ENCODE data around the gene C11orf71.

Gene C11orf71

GRCh38 chr11:114368918-114369680, 31.2 kb downstream of the C11orf71 start:
- no peak overlapping the region for H3K9ac ChIP-seq (ENCODE audit: low read depth, low read length)
- no peaks in the 10 kb centered on the region for H3K27me3 ChIP-seq (ENCODE audit: insufficient read depth, low read length)
- H3K27ac ChIP-seq (ENCODE audit: low read length): no peak overlapping the region
- H3K4me1 ChIP-seq (ENCODE audit: insufficient read depth, low read length): peaks cover 8% of the 10 kb centered on the region; the same call in 1 of the 2 replicates
- no peaks in the 10 kb centered on the region for H3K9me3 ChIP-seq (ENCODE audit: insufficient read depth, low read depth, low read length)
- H3K36me3 ChIP-seq (ENCODE audit: insufficient read depth, low read depth, low read length): no peaks in the 10 kb centered on the region
- no peak overlapping the region for H3K4me3 ChIP-seq (ENCODE audit: low read length)

GRCh38 chr11:114367244-114367957, 32.9 kb downstream of the C11orf71 start:
- no peaks in the 10 kb centered on the region for H3K36me3 ChIP-seq (ENCODE audit: insufficient read depth, low read depth, low read length)
- H3K27me3 ChIP-seq (ENCODE audit: insufficient read depth, low read length): no peaks in the 10 kb centered on the region
- H3K4me3 ChIP-seq (ENCODE audit: low read length): no peak overlapping the region
- no peak overlapping the region for H3K27ac ChIP-seq (ENCODE audit: low read length)
- no peak overlapping the region for H3K9ac ChIP-seq (ENCODE audit: low read depth, low read length)
- H3K9me3 ChIP-seq (ENCODE audit: insufficient read depth, low read depth, low read length): no peaks in the 10 kb centered on the region
- H3K4me1 ChIP-seq (ENCODE audit: insufficient read depth, low read length): peaks cover 8% of the 10 kb centered on the region; the same call in 1 of the 2 replicates

- H3K27me3 ChIP-seq (ENCODE audit: insufficient read depth, low read length): no peaks in the 10 kb centered on the region
- no peaks in the 10 kb centered on the region for H3K9me3 ChIP-seq (ENCODE audit: insufficient read depth, low read depth, low read length)
- no peak overlapping the region for H3K9ac ChIP-seq (ENCODE audit: low read depth, low read length)
- H3K36me3 ChIP-seq (ENCODE audit: insufficient read depth, low read depth, low read length): no peaks in the 10 kb centered on the region
- no peak overlapping the region for H3K4me3 ChIP-seq (ENCODE audit: low read length)
- no peak overlapping the region for H3K27ac ChIP-seq (ENCODE audit: low read length)
- H3K4me1 ChIP-seq (ENCODE audit: insufficient read depth, low read length): peaks cover 8% of the 10 kb centered on the region; the same call in 1 of the 2 replicates
Observed at GRCh38 chr11:114366331-114367243, 33.7 kb downstream of the C11orf71 start.

- Histone ChIP-seq H3K27ac (ENCODE audit: low read length) (no peak overlapping the region), H3K27me3 (ENCODE audit: insufficient read depth, low read length) (no peaks in the 10 kb centered on the region), H3K9ac (ENCODE audit: low read depth, low read length) (no peak overlapping the region), H3K4me1 (ENCODE audit: insufficient read depth, low read length) (peaks cover 8% of the 10 kb centered on the region; the same call in 1 of the 2 replicates), H3K36me3 (ENCODE audit: insufficient read depth, low read depth, low read length) (no peaks in the 10 kb centered on the region), H3K4me3 (ENCODE audit: low read length) (no peak overlapping the region), H3K9me3 (ENCODE audit: insufficient read depth, low read depth, low read length) (no peaks in the 10 kb centered on the region)
Observed at GRCh38 chr11:114362958-114363357, 37.4 kb downstream of the C11orf71 start.

GRCh38 chr11:114362326-114362725, 38.0 kb downstream of the C11orf71 start:
- Histone ChIP-seq H3K9me3 (ENCODE audit: insufficient read depth, low read depth, low read length) (no peaks in the 10 kb centered on the region), H3K4me3 (ENCODE audit: low read length) (no peak overlapping the region), H3K27me3 (ENCODE audit: insufficient read depth, low read length) (no peaks in the 10 kb centered on the region), H3K27ac (ENCODE audit: low read length) (no peak overlapping the region), H3K9ac (ENCODE audit: low read depth, low read length) (no peak overlapping the region), H3K4me1 (ENCODE audit: insufficient read depth, low read length) (peaks cover 8% of the 10 kb centered on the region; the same call in 1 of the 2 replicates), H3K36me3 (ENCODE audit: insufficient read depth, low read depth, low read length) (no peaks in the 10 kb centered on the region)

GRCh38 chr11:114359342-114359741, 41.0 kb downstream of the C11orf71 start:
- H3K27me3 ChIP-seq (ENCODE audit: insufficient read depth, low read length): no peaks in the 10 kb centered on the region
- H3K4me1 ChIP-seq (ENCODE audit: insufficient read depth, low read length): no peaks in the 10 kb centered on the region
- H3K27ac ChIP-seq (ENCODE audit: low read length): no peak overlapping the region
- no peak overlapping the region for H3K4me3 ChIP-seq (ENCODE audit: low read length)
- no peaks in the 10 kb centered on the region for H3K36me3 ChIP-seq (ENCODE audit: insufficient read depth, low read depth, low read length)
- no peak overlapping the region for H3K9ac ChIP-seq (ENCODE audit: low read depth, low read length)
- H3K9me3 ChIP-seq (ENCODE audit: insufficient read depth, low read depth, low read length): no peaks in the 10 kb centered on the region

GRCh38 chr11:114358716-114359115, 41.6 kb downstream of the C11orf71 start:
- no peaks in the 10 kb centered on the region for H3K27me3 ChIP-seq (ENCODE audit: insufficient read depth, low read length)
- H3K4me1 ChIP-seq (ENCODE audit: insufficient read depth, low read length): no peaks in the 10 kb centered on the region
- H3K9me3 ChIP-seq (ENCODE audit: insufficient read depth, low read depth, low read length): no peaks in the 10 kb centered on the region
- H3K4me3 ChIP-seq (ENCODE audit: low read length): no peak overlapping the region
- H3K9ac ChIP-seq (ENCODE audit: low read depth, low read length): no peak overlapping the region
- H3K36me3 ChIP-seq (ENCODE audit: insufficient read depth, low read depth, low read length): no peaks in the 10 kb centered on the region
- H3K27ac ChIP-seq (ENCODE audit: low read length): no peak overlapping the region

GRCh38 chr11:114354076-114354475, 46.2 kb downstream of the C11orf71 start:
- no peaks in the 10 kb centered on the region; the same call in 1 of the 2 replicates for H3K4me1 ChIP-seq (ENCODE audit: insufficient read depth, low read length)
- H3K4me3 ChIP-seq (ENCODE audit: low read length): no peak overlapping the region
- no peak overlapping the region for H3K27ac ChIP-seq (ENCODE audit: low read length)
- no peaks in the 10 kb centered on the region for H3K36me3 ChIP-seq (ENCODE audit: insufficient read depth, low read depth, low read length)
- H3K27me3 ChIP-seq (ENCODE audit: insufficient read depth, low read length): no peaks in the 10 kb centered on the region
- H3K9me3 ChIP-seq (ENCODE audit: insufficient read depth, low read depth, low read length): no peaks in the 10 kb centered on the region
- H3K9ac ChIP-seq (ENCODE audit: low read depth, low read length): no peak overlapping the region

- Histone ChIP-seq H3K4me1 (ENCODE audit: insufficient read depth, low read length) (no peaks in the 10 kb centered on the region; the same call in 1 of the 2 replicates), H3K4me3 (ENCODE audit: low read length) (no peak overlapping the region), H3K27me3 (ENCODE audit: insufficient read depth, low read length) (no peaks in the 10 kb centered on the region), H3K27ac (ENCODE audit: low read length) (no peak overlapping the region), H3K36me3 (ENCODE audit: insufficient read depth, low read depth, low read length) (no peaks in the 10 kb centered on the region), H3K9me3 (ENCODE audit: insufficient read depth, low read depth, low read length) (no peaks in the 10 kb centered on the region), H3K9ac (ENCODE audit: low read depth, low read length) (no peak overlapping the region)
Observed at GRCh38 chr11:114353443-114353842, 46.9 kb downstream of the C11orf71 start.

GRCh38 chr11:114350022-114350421, 50.3 kb downstream of the C11orf71 start:
- Histone ChIP-seq H3K27ac (ENCODE audit: low read length) (no peak overlapping the region), H3K36me3 (ENCODE audit: insufficient read depth, low read depth, low read length) (no peaks in the 10 kb centered on the region), H3K9me3 (ENCODE audit: insufficient read depth, low read depth, low read length) (peaks cover 10% of the 10 kb centered on the region; the same call in 1 of the 2 replicates), H3K27me3 (ENCODE audit: insufficient read depth, low read length) (no peaks in the 10 kb centered on the region), H3K4me1 (ENCODE audit: insufficient read depth, low read length) (no peaks in the 10 kb centered on the region; the same call in 1 of the 2 replicates), H3K4me3 (ENCODE audit: low read length) (no peak overlapping the region), H3K9ac (ENCODE audit: low read depth, low read length) (no peak overlapping the region)

Data from iPS-20b (cell line).